SK-N-MC (cell line): ENCODE data around the gene DAPK1.

Experiments
- EZH2 ChIP-seq: fragments of 200-600 bp; sonication (generic); IDR thresholded peaks from one replicate; pipeline ENCODE4 v1.6.1; 2017; ENCODE audit warnings: antibody characterized with exemption
- POLR2AphosphoS5 ChIP-seq: IDR thresholded peaks from 2 replicates; pipeline ENCODE4 v1.6.1; 2012; ENCODE audit warnings: mild to moderate bottlenecking, low read depth, low read length, borderline replicate concordance

GRCh38 chr9:87622098-87622497 is 124.4 kb downstream of the DAPK1 start:
- TF ChIP-seq POLR2AphosphoS5 (no peak), EZH2 (no peak)
